A673 (cell line): ENCODE results near the gene PLXDC2. TPM values are rescaled to one million over a fixed set of nuclear protein-coding genes. Genes with fewer than 3 reads are reported as not detected.

ENCODE experiments used
- BruUV-seq: library from RNA; stranded (reverse); fragments of 400-500 nt; replicated peaks from 2 replicates; lab custom pipeline; 2021; lab: Mats Ljungman, UMichigan
- CTCF ChIA-PET: fragments of 300-600 bp; sonication (Branson Sonifier 250); formaldehyde crosslinking; loops from one replicate; lab custom pipeline; 2022; ENCODE audit warnings: antibody characterized with exemption; lab: Charles Lee
- POLR2A ChIA-PET: fragments of 300-600 bp; sonication (Branson Sonifier 250); formaldehyde crosslinking; loops from one replicate; lab custom pipeline; 2022; ENCODE audit warnings: antibody characterized with exemption; ENCODE audit not compliant: low non-redundant PET; lab: Charles Lee
- DNase-seq: peaks from one replicate; pipeline ENCODE4 v3.0.0-alpha.2; 2015; ENCODE audit warnings: low spot score
- H3K27ac ChIP-seq: fragments of 200-600 bp; sonication (generic); 2 replicates; pipeline ENCODE4 v1.5.1; 2016; ENCODE audit warnings: mixed run types, low read depth, mild to moderate bottlenecking, mixed read lengths, antibody characterized with exemption, low read length; ENCODE audit not compliant: poor library complexity, severe bottlenecking
- H3K27me3 ChIP-seq: fragments of 200-600 bp; sonication (generic); replicated peaks from 2 replicates; pipeline ENCODE4 v1.6.1; 2017; ENCODE audit warnings: mixed run types, low read depth, mild to moderate bottlenecking, mixed read lengths, antibody characterized with exemption, low read length; ENCODE audit not compliant: insufficient read depth, poor library complexity
- H3K36me3 ChIP-seq: fragments of 200-600 bp; sonication (generic); 2 replicates; pipeline ENCODE4 v1.6.1; 2016; ENCODE audit warnings: mixed run types, mild to moderate bottlenecking, mixed read lengths, antibody characterized with exemption, low read length; ENCODE audit not compliant: insufficient read depth, poor library complexity, severe bottlenecking
- H3K4me1 ChIP-seq: fragments of 200-600 bp; sonication (generic); 2 replicates; pipeline ENCODE4 v1.6.1; 2017; ENCODE audit warnings: mixed run types, mild to moderate bottlenecking, mixed read lengths, antibody characterized with exemption, low read length; ENCODE audit not compliant: insufficient read depth, poor library complexity, severe bottlenecking
- H3K4me3 ChIP-seq: fragments of 200-600 bp; sonication (generic); 2 replicates; pipeline ENCODE4 v1.5.1; 2016; ENCODE audit warnings: low read depth, mixed run types, mild to moderate bottlenecking, mixed read lengths, low read length; ENCODE audit not compliant: poor library complexity, severe bottlenecking
- H3K9me3 ChIP-seq: fragments of 200-600 bp; sonication (generic); 2 replicates; pipeline ENCODE4 v1.6.1; 2016; ENCODE audit warnings: mixed run types, low read depth, mild to moderate bottlenecking, mixed read lengths, antibody characterized with exemption, low read length; ENCODE audit not compliant: poor library complexity, severe bottlenecking
- EZH2 ChIP-seq: fragments of 200-600 bp; sonication (generic); IDR thresholded peaks from 2 replicates; pipeline ENCODE4 v1.6.1; 2017; ENCODE audit warnings: borderline replicate concordance, low read depth, mild to moderate bottlenecking, mixed read lengths, antibody characterized with exemption, low read length; ENCODE audit not compliant: poor library complexity, severe bottlenecking
- intact Hi-C: fragments of 100-400 bp; cut with micrococcal nuclease; formaldehyde crosslinking; loops from one replicate; pipeline ENCODE4 v1.10.0; 2022; ENCODE audit not compliant: unreplicated experiment
- total RNA-seq: library from RNA; stranded (reverse); gene quantifications from 2 replicates; pipeline ENCODE4 v1.2.3, GENCODE V29; 2021
- TF ChIP-seq, protein P1 (sequence below): fragments of 300-800, 200-600 bp; sonication (generic); conservative IDR thresholded peaks from 2 replicates; pipeline ENCODE4 v1.5.1; 2017; ENCODE audit warnings: low read depth, mild to moderate bottlenecking, antibody characterized with exemption, low read length, moderate library complexity, mixed read lengths

Gene PLXDC2
- total RNA-seq, 1 experiment from 2014 or later: 74.8 TPM

DNA sequence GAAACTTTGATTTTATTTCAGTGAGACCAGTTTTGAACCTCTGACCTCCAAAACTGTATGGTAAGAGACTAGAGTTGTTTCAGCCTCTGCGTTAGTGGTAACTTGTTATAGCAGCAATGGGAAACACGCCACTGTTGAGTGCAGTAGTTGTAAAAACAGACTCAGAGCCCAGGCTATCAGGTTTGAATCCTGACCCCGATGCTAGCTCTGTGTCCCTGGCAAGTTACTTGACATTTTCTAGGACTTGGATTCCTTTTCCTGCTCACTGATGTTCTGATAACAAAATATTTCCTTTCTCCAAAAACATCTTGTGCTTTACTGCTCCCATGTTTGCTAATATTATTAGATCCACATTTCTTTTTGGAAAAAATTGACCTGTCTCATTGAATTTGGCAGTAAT lies 131.0 kb downstream of the PLXDC2 start:
- Histone ChIP-seq H3K27me3 (no peaks in the 10 kb centered on the region), H3K4me1 (peaks cover 19% of the 10 kb centered on the region), H3K36me3 (no peaks in the 10 kb centered on the region), H3K4me3 (no peak overlapping the region), H3K27ac (peak overlapping the region; percentile 26), H3K9me3 (no peaks in the 10 kb centered on the region)
- intact Hi-C loops: no loop called here
- BruUV-seq: no TSS peak
- CTCF ChIA-PET: no interaction called here
- POLR2A ChIA-PET: no interaction called here
- TF ChIP-seq, protein P1, sequence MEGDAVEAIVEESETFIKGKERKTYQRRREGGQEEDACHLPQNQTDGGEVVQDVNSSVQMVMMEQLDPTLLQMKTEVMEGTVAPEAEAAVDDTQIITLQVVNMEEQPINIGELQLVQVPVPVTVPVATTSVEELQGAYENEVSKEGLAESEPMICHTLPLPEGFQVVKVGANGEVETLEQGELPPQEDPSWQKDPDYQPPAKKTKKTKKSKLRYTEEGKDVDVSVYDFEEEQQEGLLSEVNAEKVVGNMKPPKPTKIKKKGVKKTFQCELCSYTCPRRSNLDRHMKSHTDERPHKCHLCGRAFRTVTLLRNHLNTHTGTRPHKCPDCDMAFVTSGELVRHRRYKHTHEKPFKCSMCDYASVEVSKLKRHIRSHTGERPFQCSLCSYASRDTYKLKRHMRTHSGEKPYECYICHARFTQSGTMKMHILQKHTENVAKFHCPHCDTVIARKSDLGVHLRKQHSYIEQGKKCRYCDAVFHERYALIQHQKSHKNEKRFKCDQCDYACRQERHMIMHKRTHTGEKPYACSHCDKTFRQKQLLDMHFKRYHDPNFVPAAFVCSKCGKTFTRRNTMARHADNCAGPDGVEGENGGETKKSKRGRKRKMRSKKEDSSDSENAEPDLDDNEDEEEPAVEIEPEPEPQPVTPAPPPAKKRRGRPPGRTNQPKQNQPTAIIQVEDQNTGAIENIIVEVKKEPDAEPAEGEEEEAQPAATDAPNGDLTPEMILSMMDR: no peak
- TF ChIP-seq EZH2: no peak
- DNase-seq: no peak

DNA sequence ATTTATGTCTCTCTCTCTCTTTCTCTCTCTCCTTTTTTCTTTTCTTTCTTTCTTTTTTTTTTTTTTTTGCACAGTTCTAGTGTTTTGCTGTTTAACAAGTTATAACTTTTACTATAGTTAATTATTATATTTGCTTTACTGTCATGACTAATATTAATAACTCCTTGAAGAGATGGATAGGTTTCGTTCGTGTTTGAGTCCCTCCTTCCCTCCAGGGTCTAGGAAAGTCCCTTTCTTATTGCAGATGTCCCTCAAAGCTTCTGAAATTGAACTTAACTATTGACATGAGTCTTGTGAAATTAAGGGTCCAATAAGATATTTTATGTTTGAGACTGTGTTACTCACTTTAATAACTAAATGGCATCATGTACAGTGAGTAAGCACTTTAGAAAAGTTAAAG lies 131.4 kb downstream of the PLXDC2 start:
- Histone ChIP-seq H3K4me1 (peaks cover 23% of the 10 kb centered on the region), H3K27ac (no peak overlapping the region), H3K36me3 (no peaks in the 10 kb centered on the region), H3K9me3 (no peaks in the 10 kb centered on the region), H3K4me3 (no peak overlapping the region), H3K27me3 (no peaks in the 10 kb centered on the region)
- CTCF ChIA-PET: no interaction called here
- TF ChIP-seq, protein P1: no peak
- TF ChIP-seq EZH2: no peak
- intact Hi-C loops: no loop called here
- DNase-seq: no peak
- POLR2A ChIA-PET: no interaction called here
- BruUV-seq: no TSS peak

DNA sequence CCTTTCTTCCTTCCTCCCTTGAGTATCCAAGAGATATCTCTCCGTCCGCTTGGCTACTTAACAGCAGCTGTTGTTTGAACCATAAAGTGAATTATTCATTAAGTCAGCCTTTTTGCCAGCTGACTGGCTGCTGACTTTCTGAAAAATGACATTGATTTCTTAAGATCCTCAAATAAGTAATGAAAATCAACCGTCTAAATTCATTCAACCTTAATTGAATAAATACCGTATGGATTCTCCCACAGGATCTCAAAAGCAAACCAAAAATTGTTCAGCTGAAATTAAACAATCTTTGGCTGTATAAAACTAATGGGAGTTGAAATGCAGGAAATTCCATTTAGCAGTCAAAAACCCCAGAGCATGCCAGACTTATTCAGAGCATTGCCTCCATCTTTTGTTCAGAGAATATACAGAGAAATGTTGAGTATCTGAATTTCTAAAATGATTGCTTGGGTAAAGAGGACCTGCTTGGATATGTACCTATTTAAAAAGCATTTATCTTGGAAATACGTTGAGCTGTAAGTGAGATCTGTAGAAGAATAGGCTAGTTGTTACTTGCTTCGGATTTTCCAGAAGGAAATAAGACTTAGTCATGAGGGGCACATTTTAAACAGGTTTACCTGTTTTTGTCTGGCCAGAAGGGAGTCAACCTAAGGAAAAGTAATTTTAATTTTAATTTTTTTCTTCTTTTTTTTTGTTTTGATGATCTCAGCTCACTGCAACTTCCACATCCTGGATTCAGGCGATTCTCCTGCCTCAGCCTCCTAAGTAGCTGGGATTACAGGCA lies 136.2 kb downstream of the PLXDC2 start:
- CTCF ChIA-PET: no interaction called here
- intact Hi-C loops: loop anchor here (5.0 kb wide), 1 partner anchor 135 kb away; the partner anchor contains the start of gene PLXDC2
- POLR2A ChIA-PET: no interaction called here
- DNase-seq: peak; percentile 68
- H3K36me3 ChIP-seq: no peaks in the 10 kb centered on the region
- H3K4me1 ChIP-seq: peaks cover 46% of the 10 kb centered on the region
- peak overlapping the region; percentile 31 for H3K27ac ChIP-seq
- no peak overlapping the region for H3K4me3 ChIP-seq
- no TSS peak for BruUV-seq
- no peaks in the 10 kb centered on the region for H3K9me3 ChIP-seq
- TF ChIP-seq, protein P1: no peak
- TF ChIP-seq EZH2: no peak
- H3K27me3 ChIP-seq: no peaks in the 10 kb centered on the region
